ENCODE data around the gene PTPN14.
"Not testable (repeated sequence)": the region's sequence is repeated elsewhere in the genome, so short reads cannot be mapped to it uniquely, and the experiment has no call there.

PTPN14 gene

DNA sequence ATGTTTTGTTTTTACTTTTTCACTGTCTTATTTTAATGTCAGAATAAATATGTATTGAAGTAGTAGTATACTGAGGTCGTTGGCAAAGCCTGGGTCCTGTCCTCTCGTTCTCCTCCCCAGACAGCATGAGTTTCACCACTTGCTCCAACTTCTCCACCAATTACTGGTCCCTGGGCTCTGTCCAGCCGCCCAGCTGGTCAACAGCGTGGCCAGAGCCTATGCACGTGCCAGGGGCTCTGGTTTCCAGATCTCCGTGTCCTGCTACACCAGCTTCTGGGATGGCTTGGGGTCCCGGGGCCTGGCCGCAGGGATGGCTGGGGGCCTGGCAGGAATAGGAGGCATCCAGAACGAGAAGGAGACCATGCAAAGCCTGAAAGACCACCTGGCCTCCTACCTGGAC lies 19.3 kb downstream of the PTPN14 start:
- no peaks in the 10 kb centered on the region for H3K9me3 ChIP-seq
- TF ChIP-seq, protein P1, sequence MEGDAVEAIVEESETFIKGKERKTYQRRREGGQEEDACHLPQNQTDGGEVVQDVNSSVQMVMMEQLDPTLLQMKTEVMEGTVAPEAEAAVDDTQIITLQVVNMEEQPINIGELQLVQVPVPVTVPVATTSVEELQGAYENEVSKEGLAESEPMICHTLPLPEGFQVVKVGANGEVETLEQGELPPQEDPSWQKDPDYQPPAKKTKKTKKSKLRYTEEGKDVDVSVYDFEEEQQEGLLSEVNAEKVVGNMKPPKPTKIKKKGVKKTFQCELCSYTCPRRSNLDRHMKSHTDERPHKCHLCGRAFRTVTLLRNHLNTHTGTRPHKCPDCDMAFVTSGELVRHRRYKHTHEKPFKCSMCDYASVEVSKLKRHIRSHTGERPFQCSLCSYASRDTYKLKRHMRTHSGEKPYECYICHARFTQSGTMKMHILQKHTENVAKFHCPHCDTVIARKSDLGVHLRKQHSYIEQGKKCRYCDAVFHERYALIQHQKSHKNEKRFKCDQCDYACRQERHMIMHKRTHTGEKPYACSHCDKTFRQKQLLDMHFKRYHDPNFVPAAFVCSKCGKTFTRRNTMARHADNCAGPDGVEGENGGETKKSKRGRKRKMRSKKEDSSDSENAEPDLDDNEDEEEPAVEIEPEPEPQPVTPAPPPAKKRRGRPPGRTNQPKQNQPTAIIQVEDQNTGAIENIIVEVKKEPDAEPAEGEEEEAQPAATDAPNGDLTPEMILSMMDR (IDR thresholded peaks at IDR 0.05; ENCODE audit: low read depth, low read length), result no peak
- H3K36me3 ChIP-seq, result no peaks in the 10 kb centered on the region
- H3K27me3 ChIP-seq, result peaks cover 3% of the 10 kb centered on the region; the same call in 1 of the 2 replicates
- H3K4me1 ChIP-seq, result no peaks in the 10 kb centered on the region
- DNase-seq, result no peak
- no peak overlapping the region for H3K4me3 ChIP-seq (ENCODE audit: low read depth, low read length)

DNA sequence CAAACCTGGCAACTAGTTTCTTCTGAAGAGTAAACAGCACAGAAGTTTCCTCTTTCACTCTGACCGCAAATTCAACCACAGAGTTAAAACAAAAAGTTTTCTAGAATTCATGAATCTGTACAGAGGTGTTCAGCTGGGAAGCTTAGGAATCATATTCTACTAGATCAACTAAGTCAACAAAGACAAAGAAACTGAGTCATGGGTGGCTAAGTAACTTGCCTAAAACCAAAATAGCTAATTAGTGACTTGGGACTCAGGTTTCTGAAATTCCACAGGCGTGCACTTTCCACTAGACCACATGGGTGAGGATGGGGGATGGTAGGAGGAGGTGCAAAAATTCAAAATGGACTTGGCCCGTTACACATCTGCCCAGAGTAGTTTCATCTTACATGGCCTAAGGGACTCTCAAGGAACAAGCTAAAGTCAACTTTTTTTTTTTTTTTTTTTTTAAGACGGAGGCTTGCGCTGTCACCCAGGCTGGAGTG lies 25.8 kb downstream of the PTPN14 start:
- DNase-seq, result no peak
- TF ChIP-seq, protein P1 (IDR thresholded peaks at IDR 0.05; ENCODE audit: low read depth, low read length), result no peak
- no peaks in the 10 kb centered on the region for H3K36me3 ChIP-seq
- no peaks in the 10 kb centered on the region for H3K4me1 ChIP-seq
- H3K4me3 ChIP-seq (ENCODE audit: low read depth, low read length), result no peak overlapping the region
- H3K9me3 ChIP-seq, result no peaks in the 10 kb centered on the region
- H3K27me3 ChIP-seq, result peaks cover 8% of the 10 kb centered on the region; the same call in 1 of the 2 replicates

DNA sequence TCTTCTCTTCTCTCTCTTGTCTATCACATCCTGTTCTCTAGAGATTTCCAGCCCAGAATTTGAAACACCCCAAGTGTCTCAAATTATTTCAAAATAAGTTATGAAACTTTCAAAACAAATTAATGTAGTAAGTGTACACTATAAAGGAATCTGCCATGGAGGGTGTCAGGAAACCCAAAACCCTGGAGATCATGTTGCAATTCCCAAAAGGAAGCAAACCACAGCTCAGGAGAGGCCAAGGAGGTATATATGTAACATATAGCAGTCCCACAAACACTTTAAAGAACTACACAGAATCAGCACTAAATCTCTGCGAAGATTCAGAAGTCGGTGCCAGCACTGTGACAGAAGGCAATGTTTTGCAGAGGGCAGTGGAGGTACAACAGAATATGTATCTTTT lies 26.6 kb downstream of the PTPN14 start:
- peaks cover 8% of the 10 kb centered on the region; the same call in 1 of the 2 replicates for H3K27me3 ChIP-seq
- TF ChIP-seq, protein P1 (IDR thresholded peaks at IDR 0.05; ENCODE audit: low read depth, low read length), result no peak
- H3K4me3 ChIP-seq (ENCODE audit: low read depth, low read length), result no peak overlapping the region
- no peaks in the 10 kb centered on the region for H3K4me1 ChIP-seq
- DNase-seq, result no peak
- no peaks in the 10 kb centered on the region for H3K36me3 ChIP-seq
- no peaks in the 10 kb centered on the region for H3K9me3 ChIP-seq

DNA sequence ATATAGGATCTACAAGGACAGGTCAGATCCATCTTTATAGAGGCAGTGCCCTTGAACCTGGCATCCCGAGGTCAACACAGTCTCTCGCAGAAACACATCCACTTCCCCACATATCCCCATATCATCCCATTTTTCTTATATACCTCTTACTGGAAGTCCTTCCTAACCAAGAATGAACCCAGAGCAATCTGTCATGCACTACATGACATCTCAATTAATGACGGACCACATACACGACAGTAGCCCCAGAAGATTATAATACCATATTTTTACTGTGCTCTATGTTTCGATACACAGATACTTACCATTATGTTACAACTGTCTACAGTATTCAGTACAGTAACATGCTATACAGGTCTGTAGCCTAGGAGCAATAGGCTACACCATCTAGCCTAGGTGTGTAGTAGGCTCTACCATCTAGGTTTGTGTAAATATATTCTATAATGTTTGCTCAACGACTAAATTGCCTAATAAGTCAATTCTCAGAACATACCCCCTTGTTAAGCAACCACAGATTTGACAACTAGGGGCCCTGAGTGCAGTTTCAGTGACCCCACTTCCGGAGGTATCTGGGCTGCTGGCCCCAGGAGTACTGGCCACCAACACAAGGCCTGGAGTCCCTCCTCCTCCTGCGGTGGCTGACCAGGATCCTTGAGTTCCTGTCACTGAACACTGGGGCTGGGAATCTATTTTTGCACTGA lies 28.1 kb downstream of the PTPN14 start:
- no peak overlapping the region for H3K4me3 ChIP-seq (ENCODE audit: low read depth, low read length)
- DNase-seq, result no peak
- H3K27me3 ChIP-seq, result peaks cover 8% of the 10 kb centered on the region; the same call in 1 of the 2 replicates
- H3K4me1 ChIP-seq, result no peaks in the 10 kb centered on the region
- no peaks in the 10 kb centered on the region for H3K36me3 ChIP-seq
- H3K9me3 ChIP-seq, result no peaks in the 10 kb centered on the region
- TF ChIP-seq, protein P1 (IDR thresholded peaks at IDR 0.05; ENCODE audit: low read depth, low read length), result no peak

DNA sequence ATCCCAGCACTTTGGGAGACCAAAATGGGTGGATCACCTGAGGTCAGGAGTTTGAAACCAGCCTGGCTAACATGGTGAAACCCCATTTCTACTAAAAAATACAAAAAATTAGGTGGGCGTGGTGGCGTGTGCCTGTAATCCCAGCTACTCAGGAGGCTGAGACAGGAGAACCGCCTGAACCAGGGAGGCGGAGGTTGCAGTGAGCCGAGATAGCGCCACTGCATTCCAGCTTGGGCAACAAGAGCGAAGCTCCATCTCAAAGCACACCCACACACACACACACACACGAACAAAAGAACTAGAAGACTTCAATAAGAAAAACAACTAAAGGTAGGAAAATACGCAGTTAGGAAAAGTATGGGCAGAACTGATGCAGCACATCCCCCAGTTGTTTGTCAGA lies 29.9 kb downstream of the PTPN14 start:
- H3K27me3 ChIP-seq; H3K4me1 ChIP-seq; H3K36me3 ChIP-seq; H3K4me3 ChIP-seq (ENCODE audit: low read depth, low read length); H3K9me3 ChIP-seq; DNase-seq: not testable (repeated sequence)

DNA sequence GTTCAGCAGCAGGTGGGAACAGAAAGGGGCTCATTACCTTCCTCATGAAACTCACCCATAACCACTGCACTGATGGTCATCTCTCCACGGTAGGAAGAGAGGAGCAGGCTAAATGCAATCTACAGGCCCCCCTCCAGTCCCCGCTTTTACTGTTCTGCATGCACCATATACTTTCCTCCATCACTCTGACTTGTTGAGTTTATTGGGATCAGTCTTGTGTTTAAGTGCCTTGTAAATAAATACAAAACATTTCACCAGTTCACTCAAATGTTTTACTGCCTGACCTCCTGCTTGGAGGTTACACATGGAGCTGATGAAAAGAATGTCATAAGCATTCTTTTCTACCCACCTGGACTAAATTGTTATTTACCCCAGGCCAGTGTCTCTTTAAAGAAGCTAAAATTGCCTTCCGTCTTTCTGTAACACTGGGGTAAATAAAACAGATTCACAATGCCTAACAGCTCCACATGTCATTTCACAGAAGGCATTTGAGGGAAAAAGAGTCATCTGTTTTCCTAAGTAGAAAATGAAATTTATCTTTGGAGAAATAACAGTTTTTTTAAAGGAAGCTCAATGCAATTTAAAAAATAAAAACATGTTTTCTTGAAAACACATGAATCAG lies 30.7 kb downstream of the PTPN14 start:
- Histone ChIP-seq H3K9me3 (no peaks in the 10 kb centered on the region), H3K27me3 (peaks cover 15% of the 10 kb centered on the region; the same call in 1 of the 2 replicates), H3K4me3 (ENCODE audit: low read depth, low read length) (no peak overlapping the region), H3K4me1 (no peaks in the 10 kb centered on the region), H3K36me3 (no peaks in the 10 kb centered on the region)
- TF ChIP-seq, protein P1 (IDR thresholded peaks at IDR 0.05; ENCODE audit: low read depth, low read length), result no peak
- no peak for DNase-seq

All from BE2C (cell line).